NT2/D1 (cell line): Measurements from ENCODE around the gene HTT.

ENCODE experiments used
- DNase-seq: peaks from one replicate; pipeline ENCODE4 v3.0.0-alpha.2; 2011; ENCODE audit warnings: low read depth, low spot score
- H3K27me3 ChIP-seq: 2 replicates; pipeline ENCODE4 v1.6.0; 2011; ENCODE audit warnings: mild to moderate bottlenecking; ENCODE audit not compliant: insufficient read length, insufficient read depth
- H3K36me3 ChIP-seq: 2 replicates; pipeline ENCODE4 v1.6.1; 2011; ENCODE audit warnings: mild to moderate bottlenecking, low read length, mixed read lengths; ENCODE audit not compliant: insufficient read depth, insufficient read length
- H3K4me1 ChIP-seq: 2 replicates; pipeline ENCODE4 v1.5.1; 2011; ENCODE audit not compliant: insufficient read depth, insufficient read length
- H3K4me3 ChIP-seq: 2 replicates; pipeline ENCODE4 v1.5.1; 2011; ENCODE audit warnings: low read depth; ENCODE audit not compliant: insufficient read length
- H3K9ac ChIP-seq: 2 replicates; pipeline ENCODE4 v1.6.0; 2011; ENCODE audit warnings: low read depth; ENCODE audit not compliant: insufficient read length
- H3K9me3 ChIP-seq: 2 replicates; pipeline ENCODE4 v1.5.1; 2011; ENCODE audit warnings: mild to moderate bottlenecking, low read length; ENCODE audit not compliant: insufficient read depth
- SUZ12 ChIP-seq: IDR thresholded peaks from 2 replicates; pipeline ENCODE4 v1.6.1; 2011; ENCODE audit not compliant: insufficient read length, insufficient read depth; ENCODE audit errors: extremely low read depth
- YY1 ChIP-seq: IDR thresholded peaks from 2 replicates; pipeline ENCODE4 v1.6.1; 2011; ENCODE audit not compliant: insufficient read length, insufficient read depth
- ZNF274 ChIP-seq: IDR thresholded peaks from 2 replicates; pipeline ENCODE4 v1.6.1; 2011; ENCODE audit warnings: mild to moderate bottlenecking, low read depth, low read length

The HTT gene

DNA sequence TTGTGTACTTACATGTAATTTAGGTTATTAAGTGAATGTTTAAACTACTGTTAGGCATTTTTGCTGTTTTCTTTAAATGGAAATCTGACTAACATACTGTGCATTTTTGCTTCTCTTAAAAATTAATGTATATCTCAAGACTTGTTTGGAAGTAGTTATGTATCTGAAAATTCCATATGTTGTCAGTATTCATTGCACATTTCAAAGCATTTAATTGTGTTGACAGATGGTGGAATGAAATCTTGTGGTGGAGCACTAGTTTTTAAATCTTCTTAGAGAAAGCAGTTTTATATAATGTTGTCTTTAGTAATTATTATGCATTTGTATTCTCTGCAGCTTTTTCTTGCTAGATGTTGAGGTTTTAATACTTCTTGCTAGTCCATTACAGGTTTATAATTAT, 102.9 kb downstream of the HTT start:
- H3K36me3 ChIP-seq = peaks cover 88% of the 10 kb centered on the region

GRCh38 chr4:3177905-3178304, 103.4 kb downstream of the HTT start:
- Histone ChIP-seq H3K4me3 (no peak overlapping the region), H3K36me3 (peaks cover 88% of the 10 kb centered on the region)
- TF ChIP-seq YY1 (no peak), SUZ12 (no peak), ZNF274 (no peak)

More for the DNA sequence above, 102.9 kb downstream of the HTT start:
- no peak for DNase-seq
- no peak overlapping the region for H3K4me3 ChIP-seq
- H3K9ac ChIP-seq = no peak overlapping the region
- peaks cover 6% of the 10 kb centered on the region for H3K4me1 ChIP-seq
- H3K9me3 ChIP-seq = no peaks in the 10 kb centered on the region
- no peak for TF ChIP-seq YY1
- no peak for TF ChIP-seq ZNF274
- no peak for TF ChIP-seq SUZ12
- H3K27me3 ChIP-seq = no peaks in the 10 kb centered on the region

GRCh38 chr4:3178351-3178750, 103.9 kb downstream of the HTT start:
- H3K9me3 ChIP-seq = no peaks in the 10 kb centered on the region
- TF ChIP-seq SUZ12 = no peak
- no peak for TF ChIP-seq YY1
- no peak for TF ChIP-seq ZNF274
- no peak overlapping the region for H3K9ac ChIP-seq
- H3K36me3 ChIP-seq = peaks cover 88% of the 10 kb centered on the region
- peaks cover 6% of the 10 kb centered on the region for H3K4me1 ChIP-seq
- no peak overlapping the region for H3K4me3 ChIP-seq
- no peak for DNase-seq
- no peaks in the 10 kb centered on the region for H3K27me3 ChIP-seq

More at GRCh38 chr4:3177905-3178304, 103.4 kb downstream of the HTT start:
- Histone ChIP-seq H3K4me1 (peaks cover 6% of the 10 kb centered on the region), H3K9ac (no peak overlapping the region), H3K9me3 (no peaks in the 10 kb centered on the region), H3K27me3 (no peaks in the 10 kb centered on the region)
- DNase-seq = no peak

DNA sequence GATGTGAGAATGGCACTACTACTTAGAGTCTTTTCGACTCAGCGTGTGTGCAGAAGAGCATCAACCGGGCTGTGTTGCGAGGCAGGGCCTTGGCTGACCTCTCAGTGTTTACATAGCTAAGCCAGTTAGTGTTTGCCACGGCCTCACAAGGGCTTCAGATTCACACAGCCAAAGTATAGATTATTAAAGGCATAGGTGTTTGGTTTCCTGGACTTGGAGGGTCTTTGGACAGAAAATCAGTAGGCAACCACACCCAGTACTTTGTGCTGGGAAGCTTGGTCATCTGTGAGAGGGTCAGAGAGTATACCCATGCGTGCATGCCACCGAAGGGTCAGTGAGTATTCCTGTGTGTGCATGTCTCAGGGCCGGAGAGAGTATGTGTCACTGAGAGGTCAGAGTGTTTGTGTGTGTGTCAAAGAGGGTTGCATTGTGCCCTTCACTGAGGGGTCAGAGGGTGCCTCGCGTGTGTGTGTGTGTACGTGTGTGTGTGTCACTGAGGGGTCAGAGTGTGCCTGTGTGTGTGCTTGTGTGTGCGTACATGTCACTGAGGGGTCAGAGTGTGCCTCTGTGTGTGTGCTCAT, 104.7 kb downstream of the HTT start:
- DNase-seq = no peak
- Histone ChIP-seq H3K9me3 (no peaks in the 10 kb centered on the region), H3K36me3 (peaks cover 89% of the 10 kb centered on the region)

GRCh38 chr4:3183008-3183407, 108.5 kb downstream of the HTT start:
- TF ChIP-seq SUZ12 (no peak), ZNF274 (no peak), YY1 (no peak)
- Histone ChIP-seq H3K4me1 (peaks cover 6% of the 10 kb centered on the region), H3K36me3 (peaks cover 81% of the 10 kb centered on the region), H3K9ac (no peak overlapping the region), H3K4me3 (no peak overlapping the region), H3K9me3 (no peaks in the 10 kb centered on the region), H3K27me3 (no peaks in the 10 kb centered on the region)
- no peak for DNase-seq

More for the DNA sequence above, 104.7 kb downstream of the HTT start:
- Histone ChIP-seq H3K4me3 (no peak overlapping the region), H3K27me3 (no peaks in the 10 kb centered on the region), H3K9ac (no peak overlapping the region), H3K4me1 (peaks cover 6% of the 10 kb centered on the region)
- TF ChIP-seq ZNF274 (no peak), YY1 (no peak), SUZ12 (no peak)

- Histone ChIP-seq H3K9ac (no peak overlapping the region), H3K4me1 (peaks cover 3% of the 10 kb centered on the region), H3K27me3 (no peaks in the 10 kb centered on the region), H3K4me3 (no peak overlapping the region), H3K36me3 (peaks cover 82% of the 10 kb centered on the region), H3K9me3 (no peaks in the 10 kb centered on the region)
- DNase-seq = no peak
- TF ChIP-seq SUZ12 (no peak), YY1 (no peak), ZNF274 (no peak)
These were observed 110.2 kb downstream of the HTT start for GRCh38 chr4:3184725-3185124.

GRCh38 chr4:3186609-3187008, 112.1 kb downstream of the HTT start:
- no peak for DNase-seq
- no peak overlapping the region for H3K4me3 ChIP-seq
- peaks cover 82% of the 10 kb centered on the region for H3K36me3 ChIP-seq
- no peak overlapping the region for H3K9ac ChIP-seq
- H3K9me3 ChIP-seq = no peaks in the 10 kb centered on the region
- H3K4me1 ChIP-seq = no peaks in the 10 kb centered on the region
- TF ChIP-seq YY1 (no peak), ZNF274 (no peak), SUZ12 (no peak)
- no peaks in the 10 kb centered on the region for H3K27me3 ChIP-seq
